Measurements from ENCODE around the gene PIP4K2A. TPM values are rescaled to one million over a fixed set of nuclear protein-coding genes. Genes with fewer than 3 reads are reported as not detected.

The PIP4K2A gene
- total RNA-seq, 1 donor from 2014 or later: 22.4 TPM

GRCh38 chr10:22631646-22632278, 82.6 kb downstream of the PIP4K2A start:
- Mint-ChIP-seq H3K27me3 (no peaks in the 10 kb centered on the region), H3K4me1 (ENCODE audit: low read depth) (peaks cover 15% of the 10 kb centered on the region), H3K4me3 (ENCODE audit: low read depth) (no peak overlapping the region), H3K27ac (no peak overlapping the region), H3K9me3 (ENCODE audit: low read depth) (peaks cover 3% of the 10 kb centered on the region), H3K36me3 (ENCODE audit: insufficient read depth) (peaks cover 2% of the 10 kb centered on the region)
- no peak for TF ChIP-seq CTCF (IDR thresholded peaks at IDR 0.05; ENCODE audit: unreplicated experiment)
- DNase-seq (ENCODE audit: low spot score, unreplicated experiment): no peak

GRCh38 chr10:22631185-22631584, 83.2 kb downstream of the PIP4K2A start:
- no peak for TF ChIP-seq CTCF (IDR thresholded peaks at IDR 0.05; ENCODE audit: unreplicated experiment)
- H3K27ac Mint-ChIP-seq: no peak overlapping the region
- peaks cover 3% of the 10 kb centered on the region for H3K9me3 Mint-ChIP-seq (ENCODE audit: low read depth)
- no peak for DNase-seq (ENCODE audit: low spot score, unreplicated experiment)
- H3K36me3 Mint-ChIP-seq (ENCODE audit: insufficient read depth): peaks cover 2% of the 10 kb centered on the region
- no peak overlapping the region for H3K4me3 Mint-ChIP-seq (ENCODE audit: low read depth)
- H3K27me3 Mint-ChIP-seq: no peaks in the 10 kb centered on the region
- peaks cover 17% of the 10 kb centered on the region for H3K4me1 Mint-ChIP-seq (ENCODE audit: low read depth)

GRCh38 chr10:22630234-22631174, 83.9 kb downstream of the PIP4K2A start:
- Mint-ChIP-seq H3K27ac (peak overlapping the region; percentile 78), H3K36me3 (ENCODE audit: insufficient read depth) (peaks cover 2% of the 10 kb centered on the region), H3K4me1 (ENCODE audit: low read depth) (peaks cover 23% of the 10 kb centered on the region), H3K4me3 (ENCODE audit: low read depth) (no peak overlapping the region), H3K9me3 (ENCODE audit: low read depth) (peaks cover 3% of the 10 kb centered on the region), H3K27me3 (no peaks in the 10 kb centered on the region)
- no peak for TF ChIP-seq CTCF (IDR thresholded peaks at IDR 0.05; ENCODE audit: unreplicated experiment)
- DNase-seq (ENCODE audit: low spot score, unreplicated experiment): no peak

GRCh38 chr10:22629852-22630233, 84.5 kb downstream of the PIP4K2A start:
- DNase-seq (ENCODE audit: low spot score, unreplicated experiment): no peak
- no peak for TF ChIP-seq CTCF (IDR thresholded peaks at IDR 0.05; ENCODE audit: unreplicated experiment)
- Mint-ChIP-seq H3K4me1 (ENCODE audit: low read depth) (peaks cover 26% of the 10 kb centered on the region), H3K36me3 (ENCODE audit: insufficient read depth) (peaks cover 2% of the 10 kb centered on the region), H3K9me3 (ENCODE audit: low read depth) (peaks cover 3% of the 10 kb centered on the region), H3K27me3 (no peaks in the 10 kb centered on the region), H3K4me3 (ENCODE audit: low read depth) (no peak overlapping the region), H3K27ac (no peak overlapping the region)

GRCh38 chr10:22629126-22629525, 85.3 kb downstream of the PIP4K2A start:
- H3K4me3 Mint-ChIP-seq (ENCODE audit: low read depth): no peak overlapping the region
- peaks cover 3% of the 10 kb centered on the region for H3K9me3 Mint-ChIP-seq (ENCODE audit: low read depth)
- H3K27me3 Mint-ChIP-seq: no peaks in the 10 kb centered on the region
- H3K27ac Mint-ChIP-seq: no peak overlapping the region
- H3K4me1 Mint-ChIP-seq (ENCODE audit: low read depth): peaks cover 31% of the 10 kb centered on the region
- H3K36me3 Mint-ChIP-seq (ENCODE audit: insufficient read depth): peaks cover 2% of the 10 kb centered on the region
- no peak for DNase-seq (ENCODE audit: low spot score, unreplicated experiment)
- TF ChIP-seq CTCF (IDR thresholded peaks at IDR 0.05; ENCODE audit: unreplicated experiment): no peak
